ENCODE results near the gene ADGRE2.

The ADGRE2 gene

DNA sequence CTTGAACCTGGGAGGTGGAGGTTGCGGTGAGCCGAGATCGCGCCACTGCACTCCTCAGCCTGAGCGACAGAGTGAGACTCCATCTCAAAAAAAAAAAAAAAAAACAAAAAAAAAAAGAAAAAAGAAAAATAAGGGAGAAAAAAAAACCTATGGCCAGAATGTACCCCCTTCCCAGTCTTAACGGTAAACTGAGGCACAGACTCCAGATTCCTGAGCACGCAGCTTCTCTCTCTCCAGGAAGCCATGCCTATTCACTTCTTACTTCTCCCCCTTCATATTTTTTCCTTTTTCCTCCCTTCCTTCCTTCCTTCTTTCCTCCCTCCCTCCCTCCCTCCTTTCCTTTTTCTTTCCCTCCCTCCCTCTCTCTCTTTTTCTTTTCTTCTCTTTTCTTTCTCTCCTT is 5.4 kb downstream of the ADGRE2 start:
- no peaks in the 10 kb centered on the region for H3K27me3 ChIP-seq (ENCODE audit: low read length)
- no peaks in the 10 kb centered on the region for H3K9me2 ChIP-seq (replicated peaks; ENCODE audit: insufficient read depth, low read length)
- no peaks in the 10 kb centered on the region for H3K36me3 ChIP-seq (ENCODE audit: low read length)
- H4K20me1 ChIP-seq (ENCODE audit: low read depth, low read length) = no peaks in the 10 kb centered on the region
- no peaks in the 10 kb centered on the region for H3K9me3 ChIP-seq (ENCODE audit: insufficient read depth, low read length)
- no peak overlapping the region for H2AFZ ChIP-seq (ENCODE audit: low read depth, low read length, severe bottlenecking)
- no peak for TF ChIP-seq EZH2phosphoT487 (conservative IDR thresholded peaks at IDR 0.05; ENCODE audit: low read length)
- TF ChIP-seq, protein P1, sequence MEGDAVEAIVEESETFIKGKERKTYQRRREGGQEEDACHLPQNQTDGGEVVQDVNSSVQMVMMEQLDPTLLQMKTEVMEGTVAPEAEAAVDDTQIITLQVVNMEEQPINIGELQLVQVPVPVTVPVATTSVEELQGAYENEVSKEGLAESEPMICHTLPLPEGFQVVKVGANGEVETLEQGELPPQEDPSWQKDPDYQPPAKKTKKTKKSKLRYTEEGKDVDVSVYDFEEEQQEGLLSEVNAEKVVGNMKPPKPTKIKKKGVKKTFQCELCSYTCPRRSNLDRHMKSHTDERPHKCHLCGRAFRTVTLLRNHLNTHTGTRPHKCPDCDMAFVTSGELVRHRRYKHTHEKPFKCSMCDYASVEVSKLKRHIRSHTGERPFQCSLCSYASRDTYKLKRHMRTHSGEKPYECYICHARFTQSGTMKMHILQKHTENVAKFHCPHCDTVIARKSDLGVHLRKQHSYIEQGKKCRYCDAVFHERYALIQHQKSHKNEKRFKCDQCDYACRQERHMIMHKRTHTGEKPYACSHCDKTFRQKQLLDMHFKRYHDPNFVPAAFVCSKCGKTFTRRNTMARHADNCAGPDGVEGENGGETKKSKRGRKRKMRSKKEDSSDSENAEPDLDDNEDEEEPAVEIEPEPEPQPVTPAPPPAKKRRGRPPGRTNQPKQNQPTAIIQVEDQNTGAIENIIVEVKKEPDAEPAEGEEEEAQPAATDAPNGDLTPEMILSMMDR (IDR thresholded peaks at IDR 0.05; ENCODE audit: insufficient read depth, low read length, poor library complexity, severe bottlenecking) = no peak
- no peak overlapping the region for H3K4me2 ChIP-seq (ENCODE audit: low read depth, low read length, poor library complexity, severe bottlenecking)
- no peak overlapping the region for H3K27ac ChIP-seq (ENCODE audit: low read depth, low read length)
- H3K4me3 ChIP-seq (ENCODE audit: insufficient read depth, low read length, poor library complexity, severe bottlenecking) = no peak overlapping the region
- H3F3A ChIP-seq (ENCODE audit: insufficient read depth) = no peaks in the 10 kb centered on the region
- no peak overlapping the region for H3K9ac ChIP-seq (ENCODE audit: low read length)
- no peaks in the 10 kb centered on the region for H3K79me2 ChIP-seq (ENCODE audit: insufficient read depth, low read length)

DNA sequence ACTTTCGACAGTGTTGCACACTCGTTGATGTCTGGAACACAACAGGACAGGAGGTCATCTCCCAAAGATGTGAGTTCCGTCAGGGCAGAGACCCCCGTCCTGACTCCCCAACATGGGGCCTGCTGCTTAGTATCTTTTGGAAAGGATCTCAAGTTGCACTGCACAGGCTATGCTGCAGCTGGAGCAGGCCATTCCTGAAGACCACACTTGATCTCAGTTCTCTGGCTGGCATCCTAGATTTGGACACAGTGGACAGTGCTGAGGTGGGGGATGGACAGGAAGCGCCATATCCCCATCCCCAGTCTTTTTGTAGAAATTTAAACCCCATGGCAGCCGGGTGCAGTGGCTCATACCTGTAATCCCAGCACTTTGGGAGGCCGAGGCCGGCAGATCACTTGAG is 5.9 kb downstream of the ADGRE2 start:
- TF ChIP-seq EZH2phosphoT487 (conservative IDR thresholded peaks at IDR 0.05; ENCODE audit: low read length) = no peak
- TF ChIP-seq, protein P1 (IDR thresholded peaks at IDR 0.05; ENCODE audit: insufficient read depth, low read length, poor library complexity, severe bottlenecking) = no peak
- Histone ChIP-seq H3K4me2 (ENCODE audit: low read depth, low read length, poor library complexity, severe bottlenecking) (no peak overlapping the region), H3F3A (ENCODE audit: insufficient read depth) (no peaks in the 10 kb centered on the region), H3K79me2 (ENCODE audit: insufficient read depth, low read length) (no peaks in the 10 kb centered on the region), H3K9me2 (replicated peaks; ENCODE audit: insufficient read depth, low read length) (no peaks in the 10 kb centered on the region), H3K27ac (ENCODE audit: low read depth, low read length) (no peak overlapping the region), H3K4me3 (ENCODE audit: insufficient read depth, low read length, poor library complexity, severe bottlenecking) (no peak overlapping the region), H3K9me3 (ENCODE audit: insufficient read depth, low read length) (no peaks in the 10 kb centered on the region), H3K9ac (ENCODE audit: low read length) (no peak overlapping the region), H2AFZ (ENCODE audit: low read depth, low read length, severe bottlenecking) (no peak overlapping the region), H4K20me1 (ENCODE audit: low read depth, low read length) (no peaks in the 10 kb centered on the region), H3K36me3 (ENCODE audit: low read length) (no peaks in the 10 kb centered on the region), H3K27me3 (ENCODE audit: low read length) (no peaks in the 10 kb centered on the region)

DNA sequence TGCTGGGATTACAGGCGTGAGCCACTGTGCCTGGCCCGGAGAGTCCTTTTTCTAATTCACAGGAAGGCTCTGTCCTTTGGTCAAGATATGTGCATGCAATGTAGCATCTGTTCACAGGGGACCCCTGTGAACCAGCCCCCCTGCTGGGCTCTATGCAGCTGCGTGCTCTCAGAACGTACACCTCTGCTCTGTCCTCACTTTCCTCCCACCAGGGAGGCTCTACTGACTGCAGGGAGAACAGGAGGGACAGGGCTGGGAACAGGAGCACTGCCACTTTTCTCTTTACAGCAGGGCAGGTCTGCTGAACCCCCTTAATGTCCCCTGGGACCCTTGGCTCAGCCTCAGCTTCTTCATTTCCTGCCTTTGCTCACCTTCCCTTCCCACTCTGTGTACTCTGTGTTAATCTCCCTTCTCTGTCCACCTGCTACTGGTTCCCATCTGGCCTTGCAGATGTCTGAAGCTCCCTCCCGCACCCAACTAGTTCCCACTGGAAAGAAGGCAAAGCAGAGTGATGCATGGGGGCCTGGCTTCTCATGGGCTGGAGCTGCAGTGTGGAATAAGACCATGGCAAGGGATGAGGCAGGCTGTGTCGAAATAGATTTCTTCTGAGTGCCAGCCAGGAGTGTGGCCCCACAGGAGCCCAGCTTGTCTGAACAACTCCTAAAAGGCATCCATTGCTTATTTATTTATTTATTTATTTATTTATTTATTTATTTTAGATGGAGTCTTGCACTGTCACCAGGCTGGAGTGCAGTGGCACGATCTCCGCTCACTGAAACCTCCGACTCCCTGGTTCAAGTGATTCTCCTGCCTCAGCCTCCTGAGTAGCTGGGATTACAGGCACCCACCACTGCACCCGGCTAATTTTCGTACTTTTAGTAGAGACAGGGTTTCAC is 7.2 kb downstream of the ADGRE2 start:
- Histone ChIP-seq H3K27me3 (ENCODE audit: low read length) (no peaks in the 10 kb centered on the region), H3K36me3 (ENCODE audit: low read length) (no peaks in the 10 kb centered on the region), H3K79me2 (ENCODE audit: insufficient read depth, low read length) (no peaks in the 10 kb centered on the region), H3K4me2 (ENCODE audit: low read depth, low read length, poor library complexity, severe bottlenecking) (no peak overlapping the region), H3K9ac (ENCODE audit: low read length) (no peak overlapping the region), H4K20me1 (ENCODE audit: low read depth, low read length) (no peaks in the 10 kb centered on the region), H3K9me3 (ENCODE audit: insufficient read depth, low read length) (no peaks in the 10 kb centered on the region), H3K4me3 (ENCODE audit: insufficient read depth, low read length, poor library complexity, severe bottlenecking) (no peak overlapping the region), H3F3A (ENCODE audit: insufficient read depth) (no peaks in the 10 kb centered on the region), H3K27ac (ENCODE audit: low read depth, low read length) (no peak overlapping the region), H2AFZ (ENCODE audit: low read depth, low read length, severe bottlenecking) (no peak overlapping the region), H3K9me2 (replicated peaks; ENCODE audit: insufficient read depth, low read length) (no peaks in the 10 kb centered on the region)
- TF ChIP-seq, protein P1 (IDR thresholded peaks at IDR 0.05; ENCODE audit: insufficient read depth, low read length, poor library complexity, severe bottlenecking) = no peak
- TF ChIP-seq EZH2phosphoT487 (conservative IDR thresholded peaks at IDR 0.05; ENCODE audit: low read length) = no peak
